Melanocyte of skin (primary cell): ENCODE results near the gene DDX27. TPM values are rescaled to one million over a fixed set of nuclear protein-coding genes. Genes with fewer than 3 reads are reported as not detected.

Experiments used
- small RNA-seq, 2 donors: library from RNA; depleted of rRNA; stranded (forward); fragments of <200 nt; gene quantifications; one replicate each; pipeline ENCODE3, GENCODE V24; 2012
- total RNA-seq, 2 donors: library from RNA; depleted of rRNA; stranded (reverse); fragments of >200 nt; gene quantifications; 2 replicates each; pipeline ENCODE4 v1.2.3, GENCODE V29; 2012

DDX27 gene, protein sequence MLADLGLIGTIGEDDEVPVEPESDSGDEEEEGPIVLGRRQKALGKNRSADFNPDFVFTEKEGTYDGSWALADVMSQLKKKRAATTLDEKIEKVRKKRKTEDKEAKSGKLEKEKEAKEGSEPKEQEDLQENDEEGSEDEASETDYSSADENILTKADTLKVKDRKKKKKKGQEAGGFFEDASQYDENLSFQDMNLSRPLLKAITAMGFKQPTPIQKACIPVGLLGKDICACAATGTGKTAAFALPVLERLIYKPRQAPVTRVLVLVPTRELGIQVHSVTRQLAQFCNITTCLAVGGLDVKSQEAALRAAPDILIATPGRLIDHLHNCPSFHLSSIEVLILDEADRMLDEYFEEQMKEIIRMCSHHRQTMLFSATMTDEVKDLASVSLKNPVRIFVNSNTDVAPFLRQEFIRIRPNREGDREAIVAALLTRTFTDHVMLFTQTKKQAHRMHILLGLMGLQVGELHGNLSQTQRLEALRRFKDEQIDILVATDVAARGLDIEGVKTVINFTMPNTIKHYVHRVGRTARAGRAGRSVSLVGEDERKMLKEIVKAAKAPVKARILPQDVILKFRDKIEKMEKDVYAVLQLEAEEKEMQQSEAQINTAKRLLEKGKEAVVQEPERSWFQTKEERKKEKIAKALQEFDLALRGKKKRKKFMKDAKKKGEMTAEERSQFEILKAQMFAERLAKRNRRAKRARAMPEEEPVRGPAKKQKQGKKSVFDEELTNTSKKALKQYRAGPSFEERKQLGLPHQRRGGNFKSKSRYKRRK
- total RNA-seq, result 10 to 100 TPM; 36.5 to 37.6 TPM

DNA sequence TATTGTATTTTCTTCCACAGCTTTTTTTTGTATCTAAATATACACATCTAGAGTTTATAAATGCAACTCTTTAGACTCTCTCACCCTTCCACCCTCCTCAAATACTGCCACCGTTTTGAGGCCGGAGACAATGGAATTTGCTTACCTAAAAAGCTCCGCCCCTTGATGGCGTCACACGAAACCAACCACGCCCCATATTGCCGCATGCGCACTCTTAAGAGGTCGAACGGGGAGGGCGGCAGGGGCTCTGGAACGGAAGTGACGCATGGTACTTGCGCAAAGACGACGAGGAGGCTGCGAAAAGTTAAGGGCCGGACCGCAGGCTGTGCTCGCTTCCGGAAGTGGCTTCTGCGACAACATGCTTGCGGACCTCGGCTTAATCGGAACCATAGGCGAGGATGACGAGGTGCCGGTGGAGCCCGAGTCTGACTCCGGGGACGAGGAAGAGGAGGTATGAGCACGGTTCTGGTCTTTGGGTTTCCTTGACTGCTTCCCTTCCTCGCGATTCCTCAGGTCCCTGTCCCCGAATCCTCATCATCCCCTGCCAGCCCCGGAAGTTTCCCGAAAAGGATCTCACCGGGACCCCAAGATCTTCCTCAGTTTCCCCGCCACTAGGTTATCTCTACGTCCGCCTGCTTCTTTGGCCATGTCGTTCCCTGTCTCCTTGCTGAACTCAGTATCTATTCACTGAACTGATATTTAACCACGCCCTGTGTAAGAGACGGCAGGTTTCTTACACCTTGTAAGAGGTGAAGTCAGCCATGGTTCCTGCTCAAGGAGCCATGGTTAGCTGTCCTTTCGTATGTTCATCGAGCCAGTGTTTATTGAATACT lies at the start of gene DDX27:
Gene DDX27 (plus strand): TSS at position 326 of the 833 bp plus-strand sequence. CDS start 33 bp downstream, at position 359.

DNA sequence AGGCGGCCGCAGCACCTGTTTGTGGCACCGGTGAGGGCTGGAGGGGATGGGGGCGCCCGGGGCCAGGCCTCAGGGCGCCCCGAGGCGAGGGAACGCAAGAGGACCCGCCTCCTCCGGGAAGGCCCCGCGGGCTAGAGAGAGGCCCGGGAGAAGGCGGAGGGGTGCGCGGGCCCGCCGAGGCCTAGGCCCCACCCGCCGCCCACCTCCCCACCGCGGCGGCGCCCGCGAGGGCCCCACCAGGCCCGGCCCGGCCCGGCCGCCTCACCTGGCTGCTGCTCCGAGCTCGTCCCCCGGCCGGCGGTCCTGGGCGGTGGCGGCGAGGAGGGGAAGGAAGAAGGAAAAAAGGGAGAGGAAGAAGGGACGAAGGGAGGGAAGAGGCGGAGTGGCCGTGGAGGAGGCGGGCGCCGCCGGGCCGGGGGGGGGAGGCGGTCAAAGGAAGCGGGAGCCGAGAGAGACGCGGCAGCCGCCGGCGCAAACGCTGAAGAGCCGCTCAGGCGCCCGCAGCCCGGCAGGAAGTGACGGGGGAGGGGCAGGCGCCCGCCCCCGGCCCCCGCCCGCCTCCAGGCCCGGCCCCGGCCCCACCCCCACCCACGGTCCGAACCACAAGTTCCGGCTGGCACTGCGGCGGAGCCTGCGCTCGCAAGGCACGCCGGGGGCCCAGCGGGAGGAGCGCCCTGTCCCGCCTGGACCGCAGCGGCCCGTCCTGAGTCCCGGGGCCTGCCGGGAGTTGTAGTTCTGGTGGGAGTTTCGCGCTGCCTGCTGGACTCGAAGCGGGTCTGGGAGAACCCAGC lies 31.2 kb upstream of the DDX27 start, which contains the start of gene STAU1:
Gene STAU1 (minus strand): TSS at position 484 of the 791 bp plus-strand sequence. CDS start 22,133 bp downstream, outside the sequence.

DNA sequence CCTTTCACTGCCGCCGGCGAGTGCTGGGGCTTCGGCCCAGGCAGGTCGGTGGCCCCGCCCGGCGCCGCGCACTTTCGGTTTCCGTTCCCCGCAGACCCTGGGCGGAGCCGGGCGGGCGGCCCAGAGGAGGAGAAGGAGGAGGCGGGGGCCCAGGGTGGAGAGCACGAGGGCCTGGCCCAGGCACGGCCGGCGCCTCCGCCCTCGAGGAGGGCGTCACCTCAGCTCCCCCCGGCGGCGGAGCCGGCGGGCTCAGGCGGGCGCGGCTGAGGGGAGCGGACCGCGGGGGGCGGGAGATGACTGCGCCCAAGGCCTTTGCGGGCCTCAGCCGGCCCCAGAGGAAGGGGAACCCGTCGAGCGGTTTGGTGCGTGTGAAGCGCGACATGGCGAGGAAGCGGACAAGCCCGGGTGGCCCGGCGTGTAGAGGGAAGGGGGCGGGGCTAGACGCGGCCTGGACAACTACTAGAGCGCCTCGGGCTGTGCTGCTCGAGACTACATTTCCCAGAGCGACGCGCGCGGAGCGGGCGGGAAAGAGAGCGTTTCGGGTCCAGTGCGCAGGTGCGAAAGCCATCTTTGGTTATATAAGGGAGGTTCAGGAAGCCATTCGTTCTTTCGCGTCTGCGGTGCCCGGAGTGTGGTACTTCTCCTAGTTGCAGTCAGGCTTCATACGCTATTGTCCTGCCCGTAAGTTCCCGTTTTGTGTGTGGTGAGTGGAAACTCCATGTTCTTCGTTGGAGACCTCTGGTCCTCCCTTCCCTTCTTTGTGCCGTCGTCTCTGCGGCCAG lies 59.0 kb downstream of the DDX27 start, which contains the start of gene ZNFX1:
Gene ZNFX1 (minus strand): TSS at position 22 of the 782 bp plus-strand sequence. CDS start 2,218 bp downstream, outside the sequence.

Small RNA genes lying within 50 kb of the gene (small RNA-seq; reads per million reads assigned to genes)
- gene SNORD12B (437 to 524 reads per million in 2 donors), gene SNORD12C (293 to 430 reads per million in 2 donors)

Other genes with a start within 250 kb of the DDX27 start
- gene CSE1L, start 173.1 kb upstream of the DDX27 start, total RNA-seq, result 100 to 1,000 TPM in 1 of 2 donors, 10 to 100 TPM in 1; 89.5 to 155 TPM
- 10 to 100 TPM; 31.7 to 50.6 TPM for gene STAU1, start 31.1 kb upstream of the DDX27 start, total RNA-seq
- gene ZNFX1, start 58.6 kb downstream of the DDX27 start, total RNA-seq, result 100 to 1,000 TPM; 101 to 142 TPM